NCI-H69 (cell line): ENCODE data around the gene EPHA5.
A peak's percentile ranks its signal among the peaks of the same experiment; 100 is the strongest.

ENCODE experiments used
- DNase-seq: peaks from one replicate; lab custom pipeline; 2025; lab: John Stamatoyannopoulos, UW

The EPHA5 gene

DNA sequence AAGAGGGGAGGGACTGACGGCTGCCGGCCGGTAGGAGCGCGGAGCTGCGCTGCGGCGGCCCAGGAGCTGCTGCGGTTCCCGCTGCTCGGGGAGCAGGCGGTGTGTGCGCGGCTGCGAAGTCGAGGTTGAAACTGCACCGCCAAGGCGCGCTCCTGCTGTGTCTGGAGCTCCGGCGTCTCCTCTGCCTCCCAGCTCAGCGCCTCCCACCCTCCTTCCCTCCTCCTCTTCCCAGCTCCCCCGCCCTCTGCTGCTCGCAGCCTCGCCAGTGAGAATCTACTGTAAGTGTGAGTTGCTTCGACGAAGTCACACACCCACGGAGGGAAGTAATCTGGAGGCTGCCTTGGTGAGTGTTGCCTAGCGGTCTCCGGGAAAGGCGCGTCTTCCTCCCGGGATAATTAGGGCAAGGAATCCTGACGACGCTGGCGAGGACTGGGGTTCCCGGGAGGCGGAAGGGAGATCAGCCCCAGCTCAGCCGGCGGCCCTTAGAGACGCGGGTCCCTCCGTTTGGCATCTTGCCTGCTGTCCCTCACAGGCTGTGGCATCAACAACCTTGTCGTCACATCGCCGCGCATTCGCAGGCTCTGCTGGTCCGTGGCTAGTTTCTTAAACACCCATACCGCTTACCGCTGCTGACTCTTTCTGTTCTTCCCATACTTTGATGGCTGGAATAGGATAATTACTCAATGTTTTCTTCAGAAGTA, at the start of gene EPHA5:
Gene EPHA5, minus strand, starts transcription at position 159 of the 701 bp plus-strand sequence. CDS start 747 bp downstream, outside the sequence.
- DNase-seq, result peak; percentile 97

DNA sequence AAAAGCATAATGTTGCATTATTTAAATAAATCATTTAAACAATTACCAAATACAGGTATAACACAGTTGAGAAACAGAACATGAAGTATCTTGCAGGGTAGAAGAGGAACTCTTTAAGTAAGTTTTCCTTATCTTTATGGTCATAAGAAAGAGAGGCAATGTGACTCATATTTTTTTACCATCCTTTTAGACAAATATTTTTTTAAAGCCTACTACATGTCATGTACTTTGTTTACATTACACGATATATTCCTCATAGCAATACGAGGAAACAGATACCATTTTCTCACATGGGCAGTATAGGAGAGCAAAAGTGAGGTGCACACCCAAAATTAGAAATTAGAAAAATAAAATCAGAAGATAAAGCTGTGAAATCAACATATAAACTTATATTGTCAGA, 49.3 kb upstream of the EPHA5 start:
- no peak for DNase-seq

DNA sequence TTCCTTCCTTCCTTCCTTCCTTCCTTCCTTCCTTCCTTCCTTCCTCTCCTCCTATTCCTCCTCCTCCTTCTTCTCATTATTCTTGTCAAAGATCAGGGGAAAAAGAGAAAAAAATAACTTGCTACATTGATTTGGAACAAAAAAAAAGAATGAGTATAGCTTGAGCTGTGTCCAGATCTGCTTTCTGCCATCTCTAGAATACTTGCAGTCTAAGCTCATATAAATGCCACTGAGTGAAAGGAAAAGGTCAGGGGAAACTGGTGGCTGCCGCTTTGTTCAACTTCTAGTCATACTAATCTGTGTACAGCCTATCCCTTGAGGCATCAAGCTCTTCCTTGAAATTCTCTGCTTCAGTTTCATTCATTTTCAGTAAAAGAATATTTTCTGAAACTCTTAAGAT, 28.3 kb upstream of the EPHA5 start:
- no peak for DNase-seq

DNA sequence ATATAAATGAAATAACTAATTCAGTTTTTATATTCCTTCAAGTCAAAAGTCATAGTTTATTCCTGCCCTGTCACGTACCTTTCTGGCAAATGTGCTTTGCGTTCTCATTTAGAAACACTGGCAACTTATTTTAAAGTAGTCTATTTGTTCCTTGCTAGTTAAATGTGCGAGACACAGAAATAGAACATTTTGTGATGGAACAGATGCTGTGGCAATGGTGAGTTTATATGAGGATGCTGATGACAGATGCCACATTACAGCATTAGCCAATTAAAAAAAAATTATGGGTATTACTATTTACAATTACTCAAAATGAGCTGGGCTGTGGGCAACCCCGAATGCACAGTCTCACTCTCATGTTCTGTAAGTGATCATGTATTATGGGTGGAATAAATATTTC, 26.1 kb upstream of the EPHA5 start:
- peak; percentile 45 for DNase-seq

DNA sequence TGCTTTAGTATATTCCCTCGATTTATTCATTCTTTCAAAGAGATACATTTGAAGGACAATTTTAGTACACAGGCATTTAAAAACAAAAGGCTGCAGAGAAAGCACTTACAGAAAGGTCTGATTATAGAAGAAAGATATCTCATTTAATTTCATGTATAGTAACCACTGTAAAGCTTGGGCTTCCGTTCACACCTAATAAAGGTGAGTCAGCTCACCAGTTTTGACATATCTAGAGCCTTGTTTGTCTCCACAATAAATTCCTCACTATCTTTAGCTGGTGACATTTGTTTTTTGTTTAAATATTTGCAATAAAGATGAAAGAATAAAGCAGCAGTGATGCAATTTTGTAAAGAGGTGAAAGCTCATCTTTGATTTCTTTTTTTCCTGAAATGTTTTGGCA, 1.1 kb upstream of the EPHA5 start:
- DNase-seq, result peak; percentile 41

DNA sequence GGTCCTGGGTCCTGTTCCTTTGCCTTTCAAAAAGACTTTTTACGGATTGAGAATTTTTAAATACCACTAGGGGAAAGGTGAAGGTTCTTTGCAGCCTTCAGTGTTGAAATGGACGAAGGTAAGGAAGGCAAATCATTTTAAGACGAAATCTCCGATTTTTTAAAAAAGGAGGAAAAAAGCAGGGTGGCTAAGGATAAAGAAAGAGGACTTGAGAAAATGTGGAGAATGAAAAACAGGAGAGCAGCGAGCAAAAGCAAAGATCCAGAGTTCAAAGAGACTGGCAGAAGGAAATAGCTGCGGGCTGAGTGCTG, 314 bp downstream of the EPHA5 start:
- DNase-seq, result no peak

DNA sequence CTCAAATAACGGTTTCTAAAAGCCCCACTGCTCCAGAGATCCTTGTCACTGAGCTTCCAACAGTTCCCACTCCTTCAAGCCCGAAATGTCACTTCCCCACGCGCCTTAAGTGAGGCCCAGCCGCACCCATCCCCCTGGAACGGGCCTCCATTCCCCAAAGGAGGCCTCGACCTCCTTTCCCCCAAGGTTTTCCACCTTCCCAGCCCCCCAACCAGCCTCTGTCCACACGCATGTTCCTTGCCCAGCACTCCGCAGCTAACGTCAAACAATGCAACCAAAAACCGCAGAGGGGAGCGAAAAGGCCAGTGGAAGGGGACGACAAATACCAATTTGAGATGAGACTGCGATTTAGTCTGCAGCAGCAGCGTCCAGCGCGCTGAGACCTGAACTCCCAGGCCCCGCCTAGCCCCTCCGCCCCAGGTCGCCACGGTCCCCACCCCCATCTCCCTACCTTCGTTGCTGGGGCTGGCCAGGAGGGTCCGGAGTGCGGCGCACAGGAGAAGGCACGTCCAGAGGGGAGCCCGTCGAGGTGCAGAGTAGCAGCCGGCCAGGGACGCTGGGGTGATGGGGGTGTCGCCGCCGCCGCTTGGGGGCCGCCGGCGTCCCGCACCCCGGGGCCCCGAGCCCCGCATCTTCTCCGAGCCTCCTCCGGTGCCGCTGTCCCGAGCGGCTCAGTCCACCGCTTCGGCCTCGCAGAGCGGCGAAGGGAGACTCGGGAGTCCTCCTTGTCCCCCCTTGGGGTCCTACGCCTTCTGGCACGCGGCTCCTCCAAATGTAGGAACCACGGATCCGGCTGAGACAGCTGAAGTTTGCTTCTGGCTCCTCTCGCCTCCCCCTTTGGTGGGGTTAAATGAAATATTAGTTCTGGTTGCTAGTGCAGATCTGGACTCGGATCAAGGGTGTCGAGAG, 924 bp downstream of the EPHA5 start:
- DNase-seq, result peak; percentile 66

DNA sequence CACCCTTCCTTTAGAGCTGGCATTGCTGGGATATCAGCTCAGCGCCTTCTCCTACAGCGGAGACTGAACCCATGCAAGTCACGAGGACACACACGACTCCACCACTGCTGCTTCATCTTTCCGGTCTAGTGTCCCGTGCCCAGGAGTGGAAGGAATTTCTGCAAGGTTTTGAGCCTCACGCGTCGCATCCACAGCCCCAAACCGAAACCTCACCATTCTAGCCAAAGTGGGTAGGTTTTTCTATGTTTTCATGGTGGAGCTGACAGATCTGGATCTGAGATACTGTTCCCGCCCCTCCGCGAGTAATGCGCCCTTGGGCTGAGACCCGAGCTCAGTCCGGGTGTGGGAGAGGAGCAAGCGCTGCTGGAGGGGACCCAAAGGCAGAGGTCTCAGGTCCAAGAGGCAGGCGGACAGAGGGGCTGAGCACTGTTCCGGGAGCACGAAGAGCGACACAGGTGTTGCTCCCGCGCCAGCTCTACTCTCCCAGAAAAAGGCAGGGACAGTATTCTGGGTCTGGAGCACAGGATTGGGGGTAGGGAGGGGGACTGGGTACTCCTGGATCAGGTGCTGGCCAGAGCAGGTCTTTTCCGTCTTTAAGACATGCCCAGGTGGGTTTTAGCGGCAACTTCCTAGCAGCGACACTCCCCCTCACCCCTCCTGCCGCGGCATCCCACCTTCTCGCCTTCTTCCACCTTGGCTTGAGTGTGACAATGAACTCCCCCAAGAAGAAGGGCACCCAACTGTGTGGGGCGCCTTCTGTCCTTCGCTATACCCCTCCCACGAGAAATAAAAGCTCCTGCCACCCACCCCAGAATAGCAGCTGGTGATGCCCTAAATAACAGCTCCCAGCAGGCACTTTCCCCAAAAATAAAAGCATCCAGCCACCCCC, 1.8 kb downstream of the EPHA5 start:
- DNase-seq, result peak; percentile 79

DNA sequence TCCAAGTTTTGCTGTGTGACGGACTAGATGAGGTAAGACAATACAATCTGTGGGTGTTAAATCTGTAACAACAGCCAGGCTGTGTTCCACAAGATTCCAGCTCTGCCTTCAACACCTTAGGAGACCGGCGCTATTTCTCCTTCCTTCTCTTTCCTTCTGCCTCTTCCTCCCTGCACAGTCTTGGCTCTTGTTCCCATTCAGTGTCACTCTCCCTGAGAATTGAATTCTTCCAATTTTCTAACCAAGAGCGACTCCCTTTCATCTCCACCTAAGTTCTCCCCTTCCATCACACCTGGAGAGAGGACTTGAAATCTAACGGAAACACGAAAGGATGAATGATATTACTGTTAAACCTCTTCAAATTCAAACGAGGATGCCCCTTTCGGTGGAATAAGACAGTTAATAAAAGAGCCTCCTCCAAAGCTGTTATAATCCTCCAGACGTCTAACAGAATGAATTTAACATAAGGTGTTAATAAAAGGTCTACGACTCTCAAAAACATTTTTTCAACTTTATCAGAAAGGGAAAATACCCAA, 2.7 kb downstream of the EPHA5 start:
- DNase-seq, result peak; percentile 65

DNA sequence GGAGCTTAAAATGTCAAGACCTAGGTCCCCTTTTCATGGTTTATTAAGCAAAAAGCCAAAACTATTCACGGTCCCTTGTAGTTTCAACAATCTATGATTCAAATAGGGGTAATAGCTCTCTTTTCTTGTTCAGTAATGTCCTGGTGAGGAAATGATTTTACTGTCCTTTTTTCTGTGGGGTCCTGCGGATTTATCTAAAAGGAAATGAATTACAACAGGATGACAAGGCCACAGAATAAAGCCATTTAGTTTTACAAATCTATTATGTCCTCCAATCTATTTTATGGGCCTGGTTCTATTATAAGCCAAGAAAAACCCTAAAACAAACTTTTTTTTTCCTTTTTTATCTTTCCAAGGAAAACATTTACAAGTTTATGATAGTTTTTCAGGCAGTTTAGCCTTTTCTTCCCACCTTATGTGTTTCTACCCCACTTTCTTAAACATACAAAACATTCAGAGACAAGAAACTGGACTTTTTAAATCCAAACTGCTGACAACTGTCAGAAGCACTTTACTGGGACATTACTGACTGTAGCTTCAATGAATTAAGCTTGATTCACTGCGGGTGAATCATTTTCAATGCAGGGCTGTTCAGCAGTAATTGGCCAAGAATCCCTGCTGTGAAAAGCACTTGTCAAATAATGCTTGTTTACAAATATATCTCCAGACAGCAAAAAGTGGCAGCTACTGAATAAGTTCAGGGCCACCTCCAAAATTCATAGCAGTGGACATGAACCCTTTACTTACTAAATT, 4.3 kb downstream of the EPHA5 start:
- peak; percentile 96 for DNase-seq

DNA sequence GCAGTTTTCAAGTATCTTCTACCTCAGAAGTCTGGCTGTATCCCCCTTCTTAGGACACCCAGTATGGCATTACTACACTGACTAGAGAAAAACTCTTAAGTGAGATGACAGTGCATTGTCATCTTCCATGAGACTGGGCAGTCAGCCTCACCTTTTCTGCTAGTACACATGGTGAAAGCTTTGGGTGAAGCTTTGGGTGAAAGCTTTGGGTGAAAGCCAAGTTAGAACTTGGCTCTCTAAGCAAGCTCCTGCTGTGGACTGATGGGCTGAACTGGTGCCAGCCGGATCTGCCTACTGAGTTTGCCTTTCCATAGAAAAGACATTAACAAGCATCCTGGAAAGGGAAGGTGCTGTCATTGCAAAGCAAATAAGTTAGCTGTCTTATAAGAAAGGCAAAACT, 8.8 kb downstream of the EPHA5 start:
- DNase-seq, result peak; percentile 96

DNA sequence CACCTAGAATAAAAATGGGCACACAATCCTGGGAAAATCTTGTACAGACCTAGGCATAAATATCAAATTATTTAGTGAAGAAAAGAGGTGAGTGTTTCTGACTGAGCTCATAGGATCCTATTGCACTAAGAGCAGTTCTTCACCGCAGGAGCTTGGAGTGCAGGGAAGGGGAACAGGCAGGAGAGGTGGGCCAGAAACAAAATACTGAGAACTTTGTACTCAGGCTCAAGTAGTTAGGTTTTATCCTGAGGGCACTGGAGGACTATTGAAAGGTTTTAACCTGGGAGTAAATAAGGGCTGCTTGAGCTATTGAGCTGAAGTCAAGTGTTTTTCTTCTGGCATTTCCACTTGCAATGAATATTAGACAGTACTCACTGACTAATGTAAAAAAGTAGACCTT, 12.2 kb downstream of the EPHA5 start:
- DNase-seq, result peak; percentile 81

DNA sequence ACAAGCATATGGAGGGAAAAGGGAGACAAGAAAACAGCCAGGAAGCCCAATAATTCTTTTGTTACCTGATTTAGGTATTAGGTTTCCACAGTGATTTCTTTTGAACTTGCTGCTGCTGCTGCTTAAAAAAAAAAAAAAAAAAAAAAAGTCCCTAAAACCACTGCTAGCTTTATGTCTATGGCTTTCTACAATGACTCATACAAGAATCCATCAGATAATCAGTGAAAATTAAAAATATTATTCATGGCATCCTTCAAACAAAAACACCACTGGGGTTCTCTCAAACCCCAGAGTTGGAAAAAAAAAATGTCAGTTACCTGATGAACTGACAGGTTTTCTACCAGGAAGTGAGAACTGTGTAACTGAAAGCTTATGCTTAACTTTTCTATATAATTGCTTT, 14.3 kb downstream of the EPHA5 start:
- peak; percentile 69 for DNase-seq

DNA sequence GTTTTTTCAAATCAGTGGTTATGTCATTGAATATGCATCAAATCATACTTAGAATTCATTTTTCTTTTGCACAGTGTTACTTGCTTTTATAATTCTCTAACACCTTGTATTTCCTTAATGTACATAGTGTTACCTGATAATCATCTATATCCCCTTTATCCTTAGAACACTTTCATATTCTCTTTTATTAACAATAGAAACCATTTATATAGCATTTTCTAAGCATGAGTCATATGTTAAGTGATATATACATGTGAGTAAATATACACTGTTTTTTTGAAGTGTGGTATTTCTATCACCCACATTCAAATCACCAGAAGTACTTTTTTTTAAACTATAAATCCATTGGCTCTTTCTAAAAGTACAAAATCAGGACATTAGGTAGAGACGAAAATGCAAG, 15.3 kb downstream of the EPHA5 start:
- no peak for DNase-seq

DNA sequence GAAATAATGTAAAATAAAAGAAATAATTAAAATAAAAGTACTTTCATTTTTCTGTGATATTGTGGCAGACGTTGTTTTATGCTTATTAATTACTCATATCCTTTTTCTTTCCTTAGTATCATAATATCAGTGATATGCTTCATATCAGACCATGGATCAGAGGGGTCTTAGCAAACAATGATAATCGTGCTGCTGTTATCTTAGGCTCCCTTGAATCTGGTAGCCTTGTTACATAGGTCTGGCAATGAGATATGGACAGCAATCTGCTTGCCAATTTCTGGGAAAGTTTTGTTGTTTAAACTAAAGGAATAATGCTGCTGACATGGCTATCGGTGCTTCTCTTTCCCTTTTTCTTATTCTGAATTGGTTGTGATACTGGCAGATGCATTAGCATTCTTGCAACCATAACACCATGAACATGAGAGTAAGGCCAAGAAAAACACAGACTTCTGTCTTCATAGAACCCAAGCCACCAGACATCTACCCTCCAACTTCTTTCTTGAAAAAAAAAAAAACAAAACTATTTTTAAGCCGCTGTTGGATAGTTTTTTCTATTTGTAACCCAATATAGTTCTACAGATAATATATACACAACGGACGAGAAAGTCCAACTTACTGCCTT, 16.4 kb downstream of the EPHA5 start:
- peak; percentile 32 for DNase-seq

DNA sequence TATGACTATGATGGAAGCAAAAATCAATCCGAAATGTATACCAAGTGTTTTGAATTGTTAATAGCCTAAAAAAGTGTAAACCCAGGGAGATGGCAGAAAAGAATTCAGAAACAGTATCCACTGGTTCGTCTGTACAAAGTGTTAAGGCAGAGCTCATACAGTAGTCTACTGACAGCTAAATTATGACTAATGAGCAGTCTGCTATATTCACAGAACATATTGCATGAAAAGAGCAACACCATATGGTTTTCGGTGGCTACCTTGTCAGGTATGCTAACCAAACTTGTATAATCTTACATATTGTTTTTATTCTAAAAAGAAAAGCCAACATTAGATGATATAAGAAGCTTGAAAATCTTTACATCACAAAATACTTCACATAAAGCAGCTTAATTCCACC, 18.5 kb downstream of the EPHA5 start:
- peak; percentile 86 for DNase-seq

DNA sequence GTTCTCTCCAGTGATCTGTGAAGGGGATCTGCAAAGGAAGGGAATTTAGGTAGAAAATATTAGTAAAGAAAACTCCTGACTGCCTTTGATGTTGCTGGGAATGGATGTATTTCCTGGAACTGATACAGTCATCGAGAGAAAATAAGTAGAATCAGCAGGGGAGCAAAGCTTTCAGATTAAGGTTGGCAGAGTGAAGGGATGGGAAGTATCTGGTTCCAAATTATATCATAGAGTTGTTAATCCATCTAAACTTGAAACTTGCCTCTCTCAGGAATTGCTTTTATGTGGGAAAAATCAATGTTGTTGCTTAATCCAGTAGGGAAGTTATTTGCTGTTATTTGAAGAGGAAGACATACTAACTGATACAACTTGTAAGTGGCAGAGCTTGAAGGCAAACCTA, 19.3 kb downstream of the EPHA5 start:
- peak; percentile 78 for DNase-seq

DNA sequence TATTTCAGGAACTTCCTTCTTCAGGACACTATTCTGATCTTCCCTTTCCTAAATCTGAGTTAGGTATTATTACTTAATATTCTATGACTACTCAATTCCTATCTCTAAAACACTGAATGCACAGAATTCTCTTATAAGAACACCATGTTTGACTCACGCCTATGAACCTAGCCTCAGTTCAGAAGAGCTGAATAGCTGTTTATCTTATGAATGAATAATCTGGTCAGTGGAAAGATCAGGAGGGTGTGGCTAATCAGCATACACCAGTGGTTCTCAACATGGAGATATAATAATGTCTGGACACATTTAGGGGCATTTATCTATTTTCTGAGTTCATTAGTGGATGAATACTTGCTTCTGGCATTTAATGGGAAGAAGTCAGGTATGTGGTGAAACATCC, 24.2 kb downstream of the EPHA5 start:
- DNase-seq, result no peak

DNA sequence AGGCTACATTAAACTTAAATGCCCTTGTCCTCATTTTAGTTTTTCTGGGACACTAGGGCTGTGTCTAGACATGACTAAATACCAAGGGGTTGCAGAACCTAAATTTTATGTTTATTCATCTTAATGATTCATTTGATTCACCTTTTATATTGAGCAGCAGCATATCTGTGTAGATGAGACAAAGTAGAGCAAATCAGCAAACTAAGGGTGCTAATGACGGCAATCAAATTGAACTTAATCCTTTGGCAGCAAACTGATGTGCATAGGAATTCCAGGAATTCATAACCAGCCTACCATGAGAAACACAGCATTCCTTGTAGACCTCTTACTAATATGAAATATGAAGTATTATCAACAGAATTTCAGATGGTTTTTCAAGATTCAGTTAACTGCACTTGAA, 25.1 kb downstream of the EPHA5 start:
- DNase-seq, result no peak

DNA sequence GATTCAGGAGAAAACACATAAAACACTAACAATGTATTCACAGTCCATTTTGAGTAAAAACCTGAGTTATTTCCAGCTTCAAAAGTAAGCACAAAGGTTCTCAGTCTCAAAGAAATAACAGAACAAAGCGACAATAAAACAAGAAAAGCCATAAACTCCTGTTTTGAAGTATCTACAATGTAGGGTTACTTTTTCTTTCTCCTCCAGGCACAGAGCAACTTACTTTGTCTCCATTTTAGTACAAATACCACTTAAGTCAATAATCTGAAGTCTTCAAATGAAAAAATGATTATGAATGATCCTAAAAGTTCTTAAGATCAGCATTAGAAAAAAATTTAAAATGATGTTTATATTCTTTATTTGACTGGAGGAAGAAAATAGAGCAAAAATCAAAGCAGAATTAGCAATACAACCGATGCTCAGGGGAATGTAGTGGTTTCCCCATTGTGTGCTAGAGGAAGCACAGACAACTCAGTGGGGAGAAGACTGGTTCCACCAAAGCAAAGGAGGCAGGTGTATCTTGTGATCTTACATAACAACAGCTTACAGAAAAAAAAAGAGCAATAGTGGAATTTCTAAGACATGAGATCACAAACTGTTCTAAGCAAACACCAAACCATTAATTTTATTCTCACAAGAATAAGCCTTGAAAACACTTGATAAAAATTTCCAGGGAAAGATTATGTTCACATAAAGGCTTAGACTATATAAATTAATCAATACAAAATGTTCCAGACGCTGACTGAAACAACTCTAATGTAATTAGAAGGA, 35.1 kb downstream of the EPHA5 start:
- peak; percentile 40 for DNase-seq
